Spleen (tissue), 11 donors: ENCODE data around the gene BAIAP2L1. TPM values are rescaled to one million over a fixed set of nuclear protein-coding genes. Genes with fewer than 3 reads are reported as not detected.
A peak's percentile ranks its signal among the peaks of the same experiment; 100 is the strongest.
"Not testable (repeated sequence)": the region's sequence is repeated elsewhere in the genome, so short reads cannot be mapped to it uniquely, and the experiment has no call there.

ENCODE experiments used
- DNase-seq: peaks from one replicate; pipeline ENCODE4 v3.0.0-alpha.2; 2020
- H3K27ac ChIP-seq, 8 donors: fragments of 200-600 bp; sonication (generic) in 7 of 8; 1 replicate in 4 of 8; 2 replicates in 4 of 8; pipeline versions ENCODE4 v1.5.0 to v1.8.0; 2016 to 2021; ENCODE audit warnings: inconsistent platforms in 4 of 8, mild to moderate bottlenecking in 4 of 8, moderate library complexity in 1 of 8
- H3K27me3 ChIP-seq, 7 donors: fragments of 200-600 bp; sonication (generic) in 6 of 7; replicated peaks in 1 of 7; 1 replicate in 4 of 7; 2 replicates in 3 of 7; pipeline versions ENCODE4 v1.5.0 to v1.8.0; 2016 to 2021; ENCODE audit warnings: inconsistent platforms in 3 of 7, mild to moderate bottlenecking in 1 of 7
- H3K36me3 ChIP-seq, 6 donors: fragments of 200-600 bp; sonication (generic) in 5 of 6; 1 replicate in 4 of 6; 2 replicates in 2 of 6; pipeline versions ENCODE4 v1.5.0 to v1.8.0; 2016 to 2021; ENCODE audit warnings: inconsistent platforms in 2 of 6
- H3K4me1 ChIP-seq, 6 donors: fragments of 200-600 bp; sonication (generic) in 5 of 6; 1 replicate in 3 of 6; 2 replicates in 3 of 6; pipeline versions ENCODE4 v1.5.0 to v1.8.0; 2016 to 2021; ENCODE audit warnings: inconsistent platforms in 3 of 6
- H3K4me3 ChIP-seq, 8 donors: fragments of 200-600 bp; sonication (generic) in 7 of 8; 1 replicate in 4 of 8; 2 replicates in 4 of 8; pipeline versions ENCODE4 v1.5.0 to v1.8.0; 2016 to 2021; ENCODE audit warnings: inconsistent platforms in 4 of 8, mild to moderate bottlenecking in 4 of 8, moderate library complexity in 2 of 8
- H3K9me3 ChIP-seq, 8 donors: fragments of 200-600 bp; sonication (generic) in 7 of 8; 1 replicate in 4 of 8; 2 replicates in 4 of 8; pipeline versions ENCODE4 v1.5.0 to v1.8.0; 2016 to 2021; ENCODE audit warnings: inconsistent platforms in 4 of 8
- POLR2A ChIP-seq, 3 donors: fragments of 450-650 bp; IDR thresholded peaks; one replicate each; pipeline ENCODE4 v1.5.1; 2017; ENCODE audit warnings: antibody characterized with exemption in 3 of 3, mild to moderate bottlenecking in 1 of 3
- POLR2AphosphoS5 ChIP-seq, 3 donors: sonication (generic); formaldehyde crosslinking; IDR thresholded peaks; one replicate each; pipeline ENCODE4 v1.5.1; 2017; ENCODE audit warnings: antibody characterized with exemption in 3 of 3
- WGBS, 5 donors: extraction: QIAGEN DNeasy Blood & Tissue Kit in 3 of 5; methylation state at CpG; one replicate each; pipeline versions ENCODE4 v1.1.5 to v1.1.7; 2013 to 2018; 5-methylcytosine and 5-hydroxymethylcytosine counted together
- intact Hi-C: fragments of 100-400 bp; cut with DNase I; formaldehyde crosslinking; loops from one replicate; pipeline ENCODE4 v1.15.0; 2023; ENCODE audit warnings: low total_unique reads
- polyA plus RNA-seq, 3 donors: library from polyadenylated mRNA; stranded (reverse); fragments of 200-250 nt; gene quantifications; one replicate each; pipeline ENCODE4 v1.2.1, GENCODE V29; 2013
- total RNA-seq, 7 donors: library from RNA; depleted of rRNA in 3 of 7; stranded (reverse); fragments of >200 nt in 3 of 7; fragmentation: NEBNext Ultra II Directional in 4 of 7; extraction: Animal tissue kit (Norgen Biotek cat#: 25700) in 4 of 7; gene quantifications; one replicate each; pipeline versions ENCODE4 v1.1.0 to v1.2.1, GENCODE V29; 2016 to 2021
- TF ChIP-seq, protein P1 (sequence below), 11 experiments: fragments of 200-600 bp in 7 of 11; fragments of 450-650 bp in 4 of 11; sonication (generic) in 4 of 11; IDR thresholded peaks in 8 of 11; conservative IDR thresholded peaks in 3 of 11; 1 replicate in 7 of 11; 2 replicates in 4 of 11; pipeline versions ENCODE4 v1.4.0 to v1.8.0; 2016 to 2021; ENCODE audit warnings: antibody characterized with exemption in 11 of 11, inconsistent platforms in 4 of 11, mild to moderate bottlenecking in 1 of 11
- donor health status: healthy with polysubstance abuse.
- donor health status: DM: no; HTN: no; CAD: no; lungs with moderate emphysema.
- donor health status: DM: no; HTN: no; CAD: no.
- donor health status: Bipolar disorder and iron deficiency.
- donor health status: healthy.
- donor health status: DM: no; HTN: no; CAD: no.
- donor health status: DM: yes; HTN: yes; CAD: no.

BAIAP2L1 gene
- total and polyA plus RNA-seq, 10 donors, result 0.72 to 2.6 (median 1.5) TPM

DNA sequence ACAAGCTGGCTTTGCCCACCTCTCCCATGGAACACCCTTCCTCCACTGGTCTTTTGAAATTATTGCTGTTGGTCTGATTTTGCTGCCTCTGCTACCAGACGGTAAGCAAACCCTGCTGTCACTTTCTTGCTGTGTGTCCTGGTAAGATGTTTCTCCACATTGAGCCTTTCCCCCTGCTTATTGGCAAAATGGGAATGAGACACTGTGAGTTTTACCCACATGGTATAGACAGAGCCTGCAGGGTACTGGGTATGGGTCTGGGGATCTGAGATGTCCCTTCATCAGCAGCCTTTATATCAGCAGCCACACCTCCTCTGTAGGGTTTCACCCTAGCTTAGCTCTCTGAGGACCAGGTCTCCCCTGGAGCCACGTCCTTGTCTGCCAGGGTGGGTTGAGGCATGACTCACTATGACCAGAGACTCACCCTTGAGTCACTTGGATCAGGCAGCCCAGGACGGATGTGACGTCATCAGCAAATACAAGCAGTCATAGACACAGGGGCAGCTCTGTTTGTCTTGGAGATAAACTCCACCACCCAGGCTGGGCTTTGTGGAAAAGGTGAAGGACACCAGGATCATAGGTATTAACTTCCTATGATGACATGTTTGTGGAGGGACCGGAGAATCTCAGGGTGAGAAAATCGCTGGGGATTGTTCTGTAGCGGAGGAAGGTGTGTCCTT is 17.9 kb upstream of the BAIAP2L1 start:
- Histone ChIP-seq H3K9me3 (no peaks in the 10 kb centered on the region), H3K4me1 (peaks cover 0 to 6% (median 4%) of the 10 kb centered on the region in 6 donors), H3K4me3 (no peak overlapping the region), H3K27me3 (peaks cover 0 to 36% (median 0%) of the 10 kb centered on the region in 7 donors), H3K27ac (no peak overlapping the region), H3K36me3 (no peaks in the 10 kb centered on the region)
- WGBS, 5 donors, result 54 to 78% (median 73%) methylated on average over 7 of the region's 7 CpGs
- DNase-seq, result peak; percentile 32
- intact Hi-C loops, result no loop called here
- TF ChIP-seq POLR2AphosphoS5 (IDR thresholded peaks at IDR 0.05), result no peak
- no peak for TF ChIP-seq POLR2A (IDR thresholded peaks at IDR 0.05)
- TF ChIP-seq, protein P1, sequence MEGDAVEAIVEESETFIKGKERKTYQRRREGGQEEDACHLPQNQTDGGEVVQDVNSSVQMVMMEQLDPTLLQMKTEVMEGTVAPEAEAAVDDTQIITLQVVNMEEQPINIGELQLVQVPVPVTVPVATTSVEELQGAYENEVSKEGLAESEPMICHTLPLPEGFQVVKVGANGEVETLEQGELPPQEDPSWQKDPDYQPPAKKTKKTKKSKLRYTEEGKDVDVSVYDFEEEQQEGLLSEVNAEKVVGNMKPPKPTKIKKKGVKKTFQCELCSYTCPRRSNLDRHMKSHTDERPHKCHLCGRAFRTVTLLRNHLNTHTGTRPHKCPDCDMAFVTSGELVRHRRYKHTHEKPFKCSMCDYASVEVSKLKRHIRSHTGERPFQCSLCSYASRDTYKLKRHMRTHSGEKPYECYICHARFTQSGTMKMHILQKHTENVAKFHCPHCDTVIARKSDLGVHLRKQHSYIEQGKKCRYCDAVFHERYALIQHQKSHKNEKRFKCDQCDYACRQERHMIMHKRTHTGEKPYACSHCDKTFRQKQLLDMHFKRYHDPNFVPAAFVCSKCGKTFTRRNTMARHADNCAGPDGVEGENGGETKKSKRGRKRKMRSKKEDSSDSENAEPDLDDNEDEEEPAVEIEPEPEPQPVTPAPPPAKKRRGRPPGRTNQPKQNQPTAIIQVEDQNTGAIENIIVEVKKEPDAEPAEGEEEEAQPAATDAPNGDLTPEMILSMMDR (IDR thresholded peaks at IDR 0.05 in 8 of 11, conservative IDR thresholded peaks at IDR 0.05 in 3 of 11), result no peak

DNA sequence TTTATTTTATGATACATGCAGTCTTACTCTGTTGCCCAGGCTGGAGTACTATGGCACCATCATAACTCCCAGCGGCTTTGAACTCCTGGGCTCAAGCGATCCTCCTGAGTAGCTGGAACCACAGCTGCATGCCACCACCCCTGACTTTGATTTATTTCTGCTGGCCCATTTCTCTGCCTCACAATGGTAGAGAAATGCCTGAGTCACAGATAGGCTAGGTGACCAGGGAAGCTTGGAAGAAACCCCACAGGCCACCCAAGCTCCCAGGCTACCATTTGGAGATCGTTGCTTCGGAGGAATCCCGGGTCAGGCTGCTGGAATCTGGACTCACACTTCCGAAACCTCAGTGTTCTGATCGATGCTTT is 17.4 kb upstream of the BAIAP2L1 start:
- H3K36me3 ChIP-seq, result no peaks in the 10 kb centered on the region
- peaks cover 0 to 36% (median 0%) of the 10 kb centered on the region in 7 donors for H3K27me3 ChIP-seq
- intact Hi-C loops, result no loop called here
- H3K4me1 ChIP-seq, result peaks cover 0 to 6% (median 4%) of the 10 kb centered on the region in 6 donors
- no peaks in the 10 kb centered on the region for H3K9me3 ChIP-seq
- TF ChIP-seq POLR2AphosphoS5 (IDR thresholded peaks at IDR 0.05) (no peak), POLR2A (IDR thresholded peaks at IDR 0.05) (no peak)
- TF ChIP-seq, protein P1 (IDR thresholded peaks at IDR 0.05 in 8 of 11, conservative IDR thresholded peaks at IDR 0.05 in 3 of 11), result no peak
- H3K4me3 ChIP-seq, result no peak overlapping the region
- WGBS, 5 donors, result 90 to 95% (median 93%) methylated on average over 6 to 7 of the region's 7 CpGs
- DNase-seq, result peak; percentile 39
- no peak overlapping the region for H3K27ac ChIP-seq

DNA sequence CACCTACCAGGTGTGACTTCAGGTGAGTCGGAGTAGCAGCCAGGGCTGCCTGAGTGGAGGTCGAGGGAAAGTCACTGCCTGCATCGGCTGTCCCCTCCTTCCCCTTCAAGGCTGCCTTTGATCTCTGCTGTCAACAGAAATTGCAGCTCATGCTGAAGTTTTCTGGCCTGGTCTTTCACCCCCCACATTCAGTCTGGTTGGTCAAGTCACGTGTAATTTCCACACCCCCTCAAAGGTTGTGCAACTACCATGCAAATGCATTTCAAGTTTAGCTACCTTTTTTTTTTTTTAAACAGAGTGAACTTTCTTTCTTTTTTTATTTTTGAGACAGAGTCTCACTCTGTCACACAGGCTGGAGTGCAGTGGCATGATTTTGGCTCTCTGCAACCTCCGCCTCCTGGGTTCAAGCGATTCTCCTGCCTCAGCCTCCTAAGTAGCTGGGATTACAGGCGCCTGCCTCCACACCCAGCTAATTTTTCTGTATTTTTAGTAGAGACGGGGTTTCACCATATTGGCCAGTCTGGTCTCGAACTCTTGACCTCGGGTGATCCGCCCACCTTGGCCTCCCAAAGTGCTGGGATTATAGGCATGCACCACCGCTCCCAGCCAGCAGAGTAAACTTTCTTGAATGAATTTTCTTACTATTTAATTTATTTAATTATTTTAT is 16.8 kb upstream of the BAIAP2L1 start:
- H3K36me3 ChIP-seq, H3K27ac ChIP-seq, H3K9me3 ChIP-seq, H3K4me3 ChIP-seq, H3K4me1 ChIP-seq, intact Hi-C loops: not testable (repeated sequence)
- peaks cover 0 to 41% (median 0%) of the 10 kb centered on the region in 7 donors for H3K27me3 ChIP-seq
- DNase-seq, result peak; percentile 42
- 68 to 74% (median 71%) methylated on average over 12 of the region's 12 CpGs for WGBS, 5 donors

DNA sequence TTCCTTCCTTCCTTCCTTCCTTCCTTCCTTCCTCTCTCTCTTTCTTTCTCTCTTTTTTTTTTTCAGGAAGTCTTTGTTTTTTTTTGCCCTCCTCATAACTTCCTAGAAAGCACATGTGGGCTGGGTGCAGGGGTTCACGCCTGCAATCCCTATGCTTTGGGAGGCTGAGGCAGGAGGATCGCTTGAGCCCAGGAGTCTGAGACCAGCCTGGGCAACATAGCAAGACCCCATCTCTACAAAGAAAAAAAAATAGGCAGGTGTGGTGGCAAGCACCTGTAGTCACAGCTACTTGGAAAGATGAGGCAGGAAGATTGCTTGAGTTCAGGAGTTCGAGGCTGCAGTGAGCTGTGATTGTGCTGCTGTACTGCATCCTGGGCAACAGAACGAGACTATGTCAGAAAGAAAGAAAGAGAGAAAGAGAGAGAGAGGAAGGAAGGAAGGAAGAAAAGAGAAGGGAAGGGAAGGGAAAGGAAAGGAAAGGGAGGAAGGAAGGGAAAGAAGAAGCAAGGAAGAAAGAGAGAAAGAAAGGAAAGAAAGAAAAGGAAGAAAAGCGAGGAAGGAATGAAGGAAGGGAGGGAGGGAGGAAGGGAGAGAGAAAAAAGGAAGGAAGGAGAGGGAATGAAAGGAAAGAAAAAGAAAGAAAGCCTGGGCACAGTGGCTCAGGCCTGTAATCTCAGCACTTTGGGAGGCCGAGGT is 13.5 kb upstream of the BAIAP2L1 start:
- H3K4me3 ChIP-seq, result no peak overlapping the region
- 82 to 91% (median 83%) methylated on average over 6 of the region's 6 CpGs for WGBS, 5 donors
- TF ChIP-seq POLR2A (IDR thresholded peaks at IDR 0.05), result no peak
- TF ChIP-seq, protein P1 (IDR thresholded peaks at IDR 0.05 in 8 of 11, conservative IDR thresholded peaks at IDR 0.05 in 3 of 11), result no peak
- TF ChIP-seq POLR2AphosphoS5 (IDR thresholded peaks at IDR 0.05), result no peak
- H3K27ac ChIP-seq, result no peak overlapping the region
- H3K36me3 ChIP-seq, result no peaks in the 10 kb centered on the region
- no peak for DNase-seq
- H3K4me1 ChIP-seq, result no peaks in the 10 kb centered on the region
- H3K9me3 ChIP-seq, result no peaks in the 10 kb centered on the region
- H3K27me3 ChIP-seq, result peaks cover 0 to 27% (median 0%) of the 10 kb centered on the region in 7 donors
- intact Hi-C loops, result no loop called here

DNA sequence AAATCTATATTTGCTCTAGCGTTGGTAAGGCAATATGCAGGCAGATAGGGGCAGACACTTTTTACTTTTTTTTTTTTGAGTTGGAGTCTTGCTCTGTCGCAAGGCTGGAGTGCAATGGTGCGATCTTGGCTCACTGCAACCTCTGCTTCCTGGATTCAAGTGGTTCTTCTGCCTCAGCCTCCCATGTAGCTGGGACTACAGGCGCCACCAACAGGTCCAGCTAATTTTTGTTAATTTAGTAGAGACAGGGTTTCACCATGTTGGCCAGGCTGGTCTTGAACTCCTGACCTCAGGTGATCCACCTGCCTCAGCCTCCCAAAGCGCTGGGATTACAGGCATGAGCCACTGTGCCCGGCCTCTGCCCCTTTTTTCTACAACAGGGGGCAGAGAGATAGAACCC is 12.8 kb upstream of the BAIAP2L1 start:
- intact Hi-C loops, H3K36me3 ChIP-seq, H3K4me3 ChIP-seq, DNase-seq, H3K27ac ChIP-seq, H3K4me1 ChIP-seq, H3K9me3 ChIP-seq: not testable (repeated sequence)
- H3K27me3 ChIP-seq, result peaks cover 0 to 24% (median 0%) of the 10 kb centered on the region in 7 donors
- WGBS, 5 donors, result 73 to 87% (median 82%) methylated on average over 5 to 6 of the region's 6 CpGs
